Endodermal cell (in vitro differentiated cells): ENCODE results near the gene SLC19A3. TPM values are rescaled to one million over a fixed set of nuclear protein-coding genes. Genes with fewer than 3 reads are reported as not detected.
"Not testable (repeated sequence)": the region's sequence is repeated elsewhere in the genome, so short reads cannot be mapped to it uniquely, and the experiment has no call there.

Source experiments
- DNase-seq: peaks from one replicate; pipeline ENCODE4 v3.0.0-alpha.2; 2017
- H3K27ac ChIP-seq: 2 replicates; pipeline ENCODE4 v1.5.1; 2013; ENCODE audit warnings: mild to moderate bottlenecking, low read depth, low read length, moderate library complexity
- H3K27me3 ChIP-seq: 2 replicates; pipeline ENCODE4 v1.6.1; 2013; ENCODE audit warnings: mild to moderate bottlenecking, low read length, moderate library complexity; ENCODE audit not compliant: insufficient read depth, control insufficient read depth, poor library complexity, severe bottlenecking
- H3K36me3 ChIP-seq: 2 replicates; pipeline ENCODE4 v1.7.0; 2013; ENCODE audit warnings: mild to moderate bottlenecking, low read length, moderate library complexity; ENCODE audit not compliant: control insufficient read depth, insufficient read depth
- H3K4me1 ChIP-seq: one replicate; pipeline ENCODE4 v1.7.0; 2013; ENCODE audit warnings: low read length; ENCODE audit not compliant: control insufficient read depth, insufficient read depth
- H3K4me3 ChIP-seq: 2 replicates; pipeline ENCODE4 v1.5.1; 2013; ENCODE audit warnings: mild to moderate bottlenecking, low read length, moderate library complexity
- H3K9ac ChIP-seq: 2 replicates; pipeline ENCODE4 v1.6.1; 2013; ENCODE audit warnings: mild to moderate bottlenecking, low read length, moderate library complexity; ENCODE audit not compliant: poor library complexity, severe bottlenecking; ENCODE audit errors: extremely low read depth
- H3K9me3 ChIP-seq: 2 replicates; pipeline ENCODE4 v1.6.1; 2013; ENCODE audit warnings: mild to moderate bottlenecking, low read length, moderate library complexity; ENCODE audit not compliant: control insufficient read depth
- H3K27ac Mint-ChIP-seq: 2 replicates; pipeline ENCODE4 v1.8.0; 2020; ENCODE audit warnings: mixed read lengths
- H3K27me3 Mint-ChIP-seq: 2 replicates; pipeline ENCODE4 v1.8.0; 2021; ENCODE audit warnings: mild to moderate bottlenecking, mixed read lengths; ENCODE audit not compliant: insufficient read depth
- H3K36me3 Mint-ChIP-seq: 2 replicates; pipeline ENCODE4 v1.8.0; 2020; ENCODE audit warnings: low read depth, mixed read lengths
- H3K4me1 Mint-ChIP-seq: 2 replicates; pipeline ENCODE4 v1.8.0; 2020; ENCODE audit warnings: mixed read lengths
- H3K4me3 Mint-ChIP-seq: 2 replicates; pipeline ENCODE4 v1.8.0; 2020; ENCODE audit warnings: mild to moderate bottlenecking, moderate library complexity, mixed read lengths
- H3K9me3 Mint-ChIP-seq: 2 replicates; pipeline ENCODE4 v1.8.0; 2020; ENCODE audit warnings: mild to moderate bottlenecking, mixed read lengths
- WGBS, 2 experiments: methylation state at CpG; one replicate each; pipeline versions ENCODE4 v1.1.5 to v1.1.7; 2013; ENCODE audit warnings: missing lambda C conversion rate in 2 of 2, mixed read lengths in 1 of 2; ENCODE audit not compliant: insufficient coverage in 1 of 2, insufficient read length in 1 of 2; 5-methylcytosine and 5-hydroxymethylcytosine counted together
- total RNA-seq, 2 donors: library from RNA; stranded (reverse); fragmentation: NEBNext Ultra II Directional in 1 of 2; extraction: Animal tissue kit (Norgen Biotek cat#: 25700) in 1 of 2; gene quantifications; 2 replicates in 1 of 2; 3 replicates in 1 of 2; pipeline ENCODE4 v1.2.1, GENCODE V29; 2021
- TF ChIP-seq, protein P1 (sequence below): fragments of 200-600 bp; sonication (generic); conservative IDR thresholded peaks from 2 replicates; pipeline ENCODE4 v1.5.0; 2021; ENCODE audit warnings: antibody characterized with exemption, mild to moderate bottlenecking

SLC19A3 gene
- total RNA-seq, 2 donors from 2014 or later, result 0.68 to 1.1 TPM

DNA sequence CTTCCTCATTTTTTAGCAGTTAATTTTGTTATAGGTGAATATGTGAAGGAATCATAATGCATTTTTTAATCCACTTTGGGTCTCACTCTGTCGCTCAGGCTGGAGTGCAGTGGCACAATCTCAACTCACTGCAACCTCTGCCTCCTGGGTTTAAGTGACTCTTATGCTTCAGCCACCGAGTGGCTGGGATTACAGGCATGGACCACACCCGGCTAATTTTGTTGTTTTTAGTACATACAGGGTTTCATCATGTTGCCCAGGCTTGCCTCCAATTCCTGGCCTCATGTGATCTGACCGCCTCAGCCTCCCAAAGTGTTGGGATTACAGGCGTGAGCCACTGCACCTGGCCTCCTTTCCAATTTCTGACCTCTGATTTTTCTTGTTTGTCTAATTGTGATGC, 33.6 kb downstream of the SLC19A3 start:
- Histone ChIP-seq H3K4me3 (no peak overlapping the region), H3K9ac (no peak overlapping the region), H3K27me3 (no peaks in the 10 kb centered on the region), H3K36me3 (no peaks in the 10 kb centered on the region), H3K27ac (no peak overlapping the region), H3K9me3 (no peaks in the 10 kb centered on the region), H3K4me1 (peaks cover 3% of the 10 kb centered on the region)
- H3K9me3 Mint-ChIP-seq, result no peaks in the 10 kb centered on the region
- H3K36me3 Mint-ChIP-seq, result no peaks in the 10 kb centered on the region
- TF ChIP-seq, protein P1, sequence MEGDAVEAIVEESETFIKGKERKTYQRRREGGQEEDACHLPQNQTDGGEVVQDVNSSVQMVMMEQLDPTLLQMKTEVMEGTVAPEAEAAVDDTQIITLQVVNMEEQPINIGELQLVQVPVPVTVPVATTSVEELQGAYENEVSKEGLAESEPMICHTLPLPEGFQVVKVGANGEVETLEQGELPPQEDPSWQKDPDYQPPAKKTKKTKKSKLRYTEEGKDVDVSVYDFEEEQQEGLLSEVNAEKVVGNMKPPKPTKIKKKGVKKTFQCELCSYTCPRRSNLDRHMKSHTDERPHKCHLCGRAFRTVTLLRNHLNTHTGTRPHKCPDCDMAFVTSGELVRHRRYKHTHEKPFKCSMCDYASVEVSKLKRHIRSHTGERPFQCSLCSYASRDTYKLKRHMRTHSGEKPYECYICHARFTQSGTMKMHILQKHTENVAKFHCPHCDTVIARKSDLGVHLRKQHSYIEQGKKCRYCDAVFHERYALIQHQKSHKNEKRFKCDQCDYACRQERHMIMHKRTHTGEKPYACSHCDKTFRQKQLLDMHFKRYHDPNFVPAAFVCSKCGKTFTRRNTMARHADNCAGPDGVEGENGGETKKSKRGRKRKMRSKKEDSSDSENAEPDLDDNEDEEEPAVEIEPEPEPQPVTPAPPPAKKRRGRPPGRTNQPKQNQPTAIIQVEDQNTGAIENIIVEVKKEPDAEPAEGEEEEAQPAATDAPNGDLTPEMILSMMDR, result no peak
- 86 to 91% methylated on average over 5 of the region's 5 CpGs for WGBS, 2 experiments
- H3K4me1 Mint-ChIP-seq, result peaks cover under 1% of the 10 kb centered on the region
- H3K4me3 Mint-ChIP-seq, result no peak overlapping the region
- no peak for DNase-seq
- no peak overlapping the region for H3K27ac Mint-ChIP-seq
- no peaks in the 10 kb centered on the region for H3K27me3 Mint-ChIP-seq

DNA sequence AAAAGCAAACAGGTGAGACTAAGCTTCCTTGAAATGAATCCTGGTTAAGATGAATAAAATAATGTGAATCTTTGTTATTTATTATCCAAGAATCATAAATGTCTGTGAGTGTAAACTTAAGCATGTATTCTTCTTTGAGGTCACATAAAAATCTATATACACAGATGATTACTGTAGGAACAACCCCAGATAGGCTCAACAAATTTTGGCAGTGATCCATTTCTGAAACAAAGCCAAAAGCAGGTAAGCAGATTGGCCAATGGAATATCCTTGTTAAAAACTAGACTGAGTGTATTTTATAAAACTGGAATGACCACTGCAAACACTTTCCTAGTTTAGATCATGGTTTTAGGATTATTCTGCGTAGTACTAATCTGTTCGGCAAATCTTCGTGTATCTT, 39.9 kb downstream of the SLC19A3 start:
- Histone ChIP-seq H3K9ac (no peak overlapping the region), H3K9me3 (no peaks in the 10 kb centered on the region), H3K36me3 (no peaks in the 10 kb centered on the region), H3K4me3 (no peak overlapping the region), H3K4me1 (peaks cover 2% of the 10 kb centered on the region), H3K27me3 (no peaks in the 10 kb centered on the region), H3K27ac (no peak overlapping the region)
- Mint-ChIP-seq H3K4me3 (no peak overlapping the region), H3K36me3 (no peaks in the 10 kb centered on the region), H3K27me3 (no peaks in the 10 kb centered on the region), H3K4me1 (no peaks in the 10 kb centered on the region), H3K9me3 (no peaks in the 10 kb centered on the region), H3K27ac (no peak overlapping the region)
- TF ChIP-seq, protein P1, result no peak
- WGBS, 2 experiments, result 98% methylated on average over 3 of the region's 3 CpGs; no CpG with 5 or more reads in 1 of the 2 experiments
- no peak for DNase-seq

DNA sequence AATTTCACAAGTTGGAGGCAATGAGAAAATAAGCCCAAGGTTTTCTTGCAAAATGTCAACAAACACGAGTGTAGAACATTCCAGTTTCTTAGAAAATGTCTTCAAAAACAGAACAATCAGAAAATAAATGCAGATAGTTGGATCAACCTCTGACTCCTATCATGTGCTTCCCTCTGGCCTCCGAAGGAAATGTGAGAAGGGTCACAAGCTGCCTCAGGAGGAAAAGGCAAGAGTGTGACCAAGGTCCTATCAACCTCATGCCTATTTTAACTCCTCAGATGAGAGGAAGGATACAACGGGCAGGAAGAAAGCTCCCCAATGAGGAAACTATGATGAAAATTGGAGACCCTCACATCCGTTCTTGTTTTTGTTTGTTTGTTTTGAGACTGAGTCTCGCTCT, 43.3 kb downstream of the SLC19A3 start:
- Histone ChIP-seq H3K4me1 (no peaks in the 10 kb centered on the region), H3K9me3 (no peaks in the 10 kb centered on the region), H3K4me3 (no peak overlapping the region), H3K36me3 (no peaks in the 10 kb centered on the region), H3K27ac (no peak overlapping the region), H3K27me3 (no peaks in the 10 kb centered on the region), H3K9ac (no peak overlapping the region)
- 89 to 94% methylated on average over 3 to 5 of the region's 5 CpGs for WGBS, 2 experiments
- Mint-ChIP-seq H3K27me3 (no peaks in the 10 kb centered on the region), H3K4me3 (no peak overlapping the region), H3K4me1 (no peaks in the 10 kb centered on the region), H3K27ac (no peak overlapping the region), H3K36me3 (no peaks in the 10 kb centered on the region), H3K9me3 (no peaks in the 10 kb centered on the region)
- no peak for DNase-seq
- TF ChIP-seq, protein P1, result no peak

DNA sequence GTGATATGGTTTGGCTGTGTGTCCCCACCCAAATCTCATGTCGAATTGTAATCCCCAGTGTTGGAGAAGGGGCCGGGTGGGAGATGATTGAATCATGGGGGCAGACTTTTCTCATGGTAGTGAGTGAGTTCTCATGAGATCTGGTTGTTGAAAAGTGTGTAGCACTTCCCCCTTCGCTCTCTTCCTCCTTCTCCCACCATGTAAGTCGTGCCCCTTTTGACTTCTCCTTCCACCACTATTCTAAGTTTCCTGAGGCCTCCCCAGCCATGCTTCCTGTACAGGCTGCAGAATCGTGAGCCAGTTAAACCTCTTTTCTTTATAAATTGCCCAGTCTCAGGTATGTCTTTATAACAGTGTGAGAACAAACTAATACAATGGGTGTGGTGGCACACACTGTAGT, 44.2 kb downstream of the SLC19A3 start:
- H3K27ac Mint-ChIP-seq, H3K9me3 Mint-ChIP-seq, H3K4me3 ChIP-seq, DNase-seq, H3K27ac ChIP-seq, H3K27me3 Mint-ChIP-seq, H3K27me3 ChIP-seq, H3K36me3 ChIP-seq, H3K4me1 ChIP-seq, H3K4me3 Mint-ChIP-seq, H3K4me1 Mint-ChIP-seq, H3K36me3 Mint-ChIP-seq, H3K9ac ChIP-seq, H3K9me3 ChIP-seq: not testable (repeated sequence)
- 89% methylated on average over 5 of the region's 5 CpGs; no CpG with 5 or more reads in 1 of the 2 experiments for WGBS, 2 experiments
